ENCODE measurements around the gene FZD7. TPM values are rescaled to one million over a fixed set of nuclear protein-coding genes. Genes with fewer than 3 reads are reported as not detected.

Gene FZD7
- total and polyA plus RNA-seq, 10 of the 15 experiments (the other 5 are each of a cell fraction or from before 2014, with no cell fraction given): 0.24 to 2.4 (median 0.75) TPM

GRCh38 chr2:201999279-201999678 is 34.4 kb upstream of the FZD7 start (continued):
- TF ChIP-seq E2F8 (IDR thresholded peaks at IDR 0.05; ENCODE audit: low read depth, partially characterized antibody): no peak
- no peak for TF ChIP-seq ZBTB33 (IDR thresholded peaks at IDR 0.05)
- TF ChIP-seq PAX8 (IDR thresholded peaks at IDR 0.05): no peak
- TF ChIP-seq MYB (IDR thresholded peaks at IDR 0.05; ENCODE audit: borderline replicate concordance, low read depth, low read length): no peak
- TF ChIP-seq RBBP5 (conservative IDR thresholded peaks at IDR 0.05): no peak

- DNase-seq (ENCODE audit: low read depth, low spot score) (no peak), ATAC-seq (no peak), FAIRE-seq (no peak)
- BruUV-seq (replicated peaks): no TSS peak
- 95% methylated on average over 2 of the region's 2 CpGs for WGBS (ENCODE audit: insufficient coverage, insufficient replicate concordance, low lambda C conversion rate, missing lambda C conversion rate)
- ChIA-PET POLR2A (interaction anchor here (0.6 kb wide), 1 partner anchor 40 kb away, joined by 6 read pairs; no protein-coding TSS in a partner anchor), RAD21 (ENCODE audit: unreplicated experiment) (no interaction called here), SMC1A (ENCODE audit: uncharacterized antibody, unreplicated experiment) (interaction anchor here (0.9 to 2.2 kb wide), 6 partner anchors 13 to 40 kb away, joined by 4 to 5 read pairs (median 4); no protein-coding TSS in a partner anchor), CTCF (no interaction called here)
- in situ Hi-C loops (cut with MboI): no loop called here
- Histone ChIP-seq H3K79me2 (ENCODE audit: control insufficient read depth, insufficient read depth, low read length) (no peaks in the 10 kb centered on the region), H3K27me3 (replicated peaks in 1 of 2; ENCODE audit: control insufficient read depth in 2 of 2, insufficient read depth in 2 of 2, low read length in 1 of 2) (no peaks in the 10 kb centered on the region), H3K27ac (ENCODE audit: control insufficient read depth, insufficient read depth) (no peak overlapping the region), H3K4me1 (ENCODE audit: control insufficient read depth, insufficient read depth, low read length) (peaks cover 23% of the 10 kb centered on the region), H2AFZ (ENCODE audit: control insufficient read depth, low read depth, low read length) (no peak overlapping the region), H4K20me1 (ENCODE audit: control insufficient read depth, insufficient read depth) (no peaks in the 10 kb centered on the region), H3K4me3 (no peak overlapping the region), H3K9ac (ENCODE audit: control insufficient read depth, insufficient read depth, low read length) (no peak overlapping the region), H3K36me3 (ENCODE audit: control insufficient read depth in 2 of 2, insufficient read depth in 2 of 2, low read length in 1 of 2) (no peaks in the 10 kb centered on the region), H3K9me3 (replicated peaks; ENCODE audit: control insufficient read depth, insufficient read depth, low read length) (no peaks in the 10 kb centered on the region), H3K4me2 (ENCODE audit: control insufficient read depth, insufficient read depth) (no peak overlapping the region)
- intact Hi-C loops (cut with micrococcal nuclease; ENCODE audit: unreplicated experiment): loop anchor here (2.0 kb wide), 1 partner anchor 21 kb away; no protein-coding TSS in a partner anchor
- TF ChIP-seq POLR2AphosphoS5 (IDR thresholded peaks at IDR 0.05; ENCODE audit: low read length): no peak
- TF ChIP-seq IKZF2 (IDR thresholded peaks at IDR 0.05): no peak
- TF ChIP-seq STAT1 (conservative IDR thresholded peaks at IDR 0.05): no peak
- TF ChIP-seq CUX1 (IDR thresholded peaks at IDR 0.05; ENCODE audit: insufficient replicate concordance, low read depth, low read length): no peak
Measured at GRCh38 chr2:202001826-202002225, 31.8 kb upstream of the FZD7 start.

Data from GM12878 (cell line).